ENCODE data around the gene IL27RA. TPM values are rescaled to one million over a fixed set of nuclear protein-coding genes. Genes with fewer than 3 reads are reported as not detected.
A peak's percentile ranks its signal among the peaks of the same experiment; 100 is the strongest.

The IL27RA gene
- total RNA-seq, 1 donor from 2014 or later, result not detected

DNA sequence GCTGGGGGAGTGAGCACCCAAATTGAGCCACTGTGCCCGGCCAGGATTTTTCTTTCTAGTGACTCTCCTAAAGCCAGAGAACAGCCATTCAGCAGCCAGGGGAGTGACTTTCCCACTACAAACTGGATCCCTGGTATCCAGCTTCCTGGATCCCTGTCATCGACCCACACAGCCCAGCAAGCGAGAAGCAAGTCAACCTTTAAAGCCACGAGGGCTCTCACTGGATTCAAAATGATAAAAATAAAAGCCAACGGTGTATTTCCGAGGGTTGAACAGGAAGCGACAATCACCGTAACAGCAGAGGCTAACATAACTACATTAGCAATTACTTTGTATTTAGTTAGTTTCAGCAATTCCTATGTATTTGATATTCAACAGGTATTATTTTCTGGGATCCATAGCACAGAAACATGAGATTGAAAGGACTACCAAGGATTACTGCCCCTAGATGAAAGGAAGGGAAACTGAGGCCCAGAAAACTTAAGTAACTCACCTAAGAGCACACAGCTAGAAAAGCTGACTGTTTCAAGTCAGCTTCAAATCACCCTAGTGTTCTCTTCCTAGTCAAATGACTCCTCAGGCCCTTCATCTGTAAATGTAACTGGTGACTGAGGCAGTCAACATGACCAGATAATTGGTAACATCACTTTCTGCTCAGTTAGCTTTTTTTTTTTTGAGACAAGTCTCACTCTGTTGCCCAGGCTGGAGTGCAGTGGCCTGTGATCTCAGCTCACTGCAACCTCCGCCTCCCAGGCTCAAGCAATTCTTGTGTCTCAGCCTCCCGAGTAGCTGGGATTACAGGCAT lies 28.1 kb upstream of the IL27RA start:
- H3K4me1 Mint-ChIP-seq (ENCODE audit: low read depth, unreplicated experiment), result no peaks in the 10 kb centered on the region
- H3K4me3 Mint-ChIP-seq (ENCODE audit: unreplicated experiment), result no peak overlapping the region
- peaks cover 10% of the 10 kb centered on the region for H3K27me3 Mint-ChIP-seq (ENCODE audit: unreplicated experiment)
- peaks cover 11% of the 10 kb centered on the region for H3K9me3 Mint-ChIP-seq (ENCODE audit: unreplicated experiment)
- DNase-seq, result no peak
- no peak overlapping the region for H3K27ac Mint-ChIP-seq (ENCODE audit: unreplicated experiment)
- TF ChIP-seq, protein P1, sequence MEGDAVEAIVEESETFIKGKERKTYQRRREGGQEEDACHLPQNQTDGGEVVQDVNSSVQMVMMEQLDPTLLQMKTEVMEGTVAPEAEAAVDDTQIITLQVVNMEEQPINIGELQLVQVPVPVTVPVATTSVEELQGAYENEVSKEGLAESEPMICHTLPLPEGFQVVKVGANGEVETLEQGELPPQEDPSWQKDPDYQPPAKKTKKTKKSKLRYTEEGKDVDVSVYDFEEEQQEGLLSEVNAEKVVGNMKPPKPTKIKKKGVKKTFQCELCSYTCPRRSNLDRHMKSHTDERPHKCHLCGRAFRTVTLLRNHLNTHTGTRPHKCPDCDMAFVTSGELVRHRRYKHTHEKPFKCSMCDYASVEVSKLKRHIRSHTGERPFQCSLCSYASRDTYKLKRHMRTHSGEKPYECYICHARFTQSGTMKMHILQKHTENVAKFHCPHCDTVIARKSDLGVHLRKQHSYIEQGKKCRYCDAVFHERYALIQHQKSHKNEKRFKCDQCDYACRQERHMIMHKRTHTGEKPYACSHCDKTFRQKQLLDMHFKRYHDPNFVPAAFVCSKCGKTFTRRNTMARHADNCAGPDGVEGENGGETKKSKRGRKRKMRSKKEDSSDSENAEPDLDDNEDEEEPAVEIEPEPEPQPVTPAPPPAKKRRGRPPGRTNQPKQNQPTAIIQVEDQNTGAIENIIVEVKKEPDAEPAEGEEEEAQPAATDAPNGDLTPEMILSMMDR (IDR thresholded peaks at IDR 0.05; ENCODE audit: partially characterized antibody, unreplicated experiment), result no peak
- H3K36me3 Mint-ChIP-seq (ENCODE audit: unreplicated experiment), result peaks cover 7% of the 10 kb centered on the region

DNA sequence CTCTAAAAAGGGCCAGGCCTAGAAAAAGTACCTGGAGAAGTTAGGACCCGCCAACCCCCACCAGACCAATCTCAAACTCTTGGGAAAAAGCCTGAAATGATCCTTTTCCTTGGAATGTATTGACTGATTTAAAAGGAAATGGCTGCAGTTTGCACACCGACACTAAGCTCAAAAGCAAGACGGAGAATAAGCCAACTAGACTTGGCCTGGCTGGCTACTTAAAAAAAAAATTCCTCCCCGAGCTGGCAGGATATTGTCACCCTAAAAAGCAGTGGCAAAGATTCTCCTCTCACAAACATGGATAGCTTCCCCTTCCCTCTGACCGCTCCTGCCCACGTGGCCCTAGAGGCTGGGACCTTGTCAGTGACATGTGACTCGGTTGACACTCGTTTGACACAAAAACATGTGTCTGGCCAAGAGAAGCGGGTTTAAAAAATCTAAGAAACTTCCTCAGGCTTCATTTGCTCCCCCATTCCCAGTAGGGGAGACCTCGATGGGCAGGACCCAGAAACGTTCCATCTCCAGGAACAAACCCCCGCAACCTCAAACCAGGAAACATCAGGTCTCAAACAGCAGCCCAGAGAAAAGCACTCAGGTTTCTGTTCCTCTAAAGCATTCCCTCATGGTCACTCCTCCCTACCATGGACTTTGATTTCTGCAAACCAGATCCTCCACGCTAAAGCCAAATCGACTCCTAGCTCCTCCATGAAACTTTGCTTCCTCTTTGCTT lies 26.8 kb upstream of the IL27RA start:
- TF ChIP-seq, protein P1 (IDR thresholded peaks at IDR 0.05; ENCODE audit: partially characterized antibody, unreplicated experiment), result no peak
- Mint-ChIP-seq H3K9me3 (ENCODE audit: unreplicated experiment) (peaks cover 11% of the 10 kb centered on the region), H3K27me3 (ENCODE audit: unreplicated experiment) (peaks cover 12% of the 10 kb centered on the region), H3K36me3 (ENCODE audit: unreplicated experiment) (no peaks in the 10 kb centered on the region), H3K4me1 (ENCODE audit: low read depth, unreplicated experiment) (no peaks in the 10 kb centered on the region), H3K27ac (ENCODE audit: unreplicated experiment) (peak overlapping the region; percentile 66), H3K4me3 (ENCODE audit: unreplicated experiment) (peak overlapping the region; percentile 69)
- no peak for DNase-seq

DNA sequence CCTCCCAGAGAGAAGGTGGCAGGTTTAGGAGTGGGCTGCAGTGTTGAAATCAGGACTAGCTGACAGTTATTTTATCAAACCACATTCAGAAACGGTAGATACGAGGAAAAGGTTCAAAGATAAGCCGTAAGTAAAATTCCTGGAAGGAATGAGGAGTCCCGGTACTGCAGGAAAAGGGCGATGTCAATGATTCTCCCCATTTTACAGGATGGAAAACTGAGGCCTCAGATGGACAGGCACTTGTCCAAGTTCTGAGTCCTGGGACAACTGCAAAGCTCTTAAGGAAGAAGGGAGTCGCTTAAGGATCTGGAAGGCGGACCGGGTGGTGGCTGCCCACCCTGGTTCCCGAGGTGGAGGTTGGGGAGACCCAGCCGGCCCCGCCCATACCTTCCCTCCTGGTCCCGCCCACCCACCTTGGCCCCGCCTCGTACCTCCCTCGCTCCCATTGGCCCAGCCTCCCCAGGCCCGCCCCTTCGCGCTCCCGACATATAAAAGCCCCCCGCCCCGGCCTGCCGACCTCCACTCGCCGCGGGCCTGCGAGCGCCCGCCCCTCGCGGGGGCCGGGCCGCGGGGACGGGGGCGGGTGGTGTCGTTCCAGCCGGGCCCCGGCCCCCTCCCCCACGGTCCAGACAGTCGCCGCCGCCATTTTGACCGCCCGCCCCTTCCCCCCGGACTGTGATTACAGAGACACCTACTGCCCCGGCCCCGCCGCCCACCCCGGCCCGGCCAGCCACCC lies 26.0 kb upstream of the IL27RA start:
- Mint-ChIP-seq H3K27me3 (ENCODE audit: unreplicated experiment) (peaks cover 12% of the 10 kb centered on the region), H3K27ac (ENCODE audit: unreplicated experiment) (peak overlapping the region; percentile 66), H3K36me3 (ENCODE audit: unreplicated experiment) (no peaks in the 10 kb centered on the region), H3K9me3 (ENCODE audit: unreplicated experiment) (peaks cover 11% of the 10 kb centered on the region), H3K4me1 (ENCODE audit: low read depth, unreplicated experiment) (no peaks in the 10 kb centered on the region), H3K4me3 (ENCODE audit: unreplicated experiment) (peak overlapping the region; percentile 69)
- TF ChIP-seq, protein P1 (IDR thresholded peaks at IDR 0.05; ENCODE audit: partially characterized antibody, unreplicated experiment), result no peak
- DNase-seq, result peak; percentile 96

DNA sequence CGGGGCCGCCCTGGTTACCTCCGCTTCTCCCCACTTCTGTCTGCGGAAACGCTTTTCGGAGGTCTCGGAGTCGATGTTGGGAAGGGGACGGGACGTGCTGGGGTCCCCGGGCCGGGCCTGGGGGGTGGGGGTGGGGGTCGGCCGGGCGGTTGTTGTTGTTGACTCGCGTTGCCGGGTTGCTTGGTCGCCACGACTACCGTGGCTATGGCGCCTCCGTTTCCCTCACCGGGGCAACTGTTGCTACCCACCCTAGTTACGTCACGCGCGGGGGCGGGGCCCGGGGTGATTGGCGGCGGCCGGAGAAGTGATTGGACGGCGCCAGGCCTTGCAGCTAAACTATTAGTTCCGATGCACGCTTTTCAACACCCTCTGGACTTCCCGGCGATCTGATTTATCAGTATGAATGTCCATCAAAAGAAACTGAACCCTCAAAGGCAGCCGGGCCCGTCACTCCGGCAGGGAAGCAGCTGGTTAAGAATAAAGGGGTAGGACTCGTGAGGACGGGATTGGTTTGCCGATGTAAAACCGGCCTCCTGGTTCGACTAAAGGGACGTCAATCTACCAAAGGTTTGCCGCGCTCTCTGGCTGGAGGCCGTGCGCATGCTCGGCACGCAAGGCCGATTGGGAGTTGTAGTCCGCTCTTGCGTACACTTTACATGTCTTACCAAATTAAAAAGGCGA lies 25.3 kb upstream of the IL27RA start, which contains the start of gene RFX1:
Gene RFX1, minus strand, starts transcription at position 236 of the 681 bp plus-strand sequence. CDS start 12,477 bp downstream, outside the sequence.
- H3K27me3 Mint-ChIP-seq (ENCODE audit: unreplicated experiment), result peaks cover 12% of the 10 kb centered on the region
- peaks cover 11% of the 10 kb centered on the region for H3K9me3 Mint-ChIP-seq (ENCODE audit: unreplicated experiment)
- H3K36me3 Mint-ChIP-seq (ENCODE audit: unreplicated experiment), result no peaks in the 10 kb centered on the region
- TF ChIP-seq, protein P1 (IDR thresholded peaks at IDR 0.05; ENCODE audit: partially characterized antibody, unreplicated experiment), result no peak
- peak within 1 kb of the TSS; percentile 99 for H3K27ac Mint-ChIP-seq (ENCODE audit: unreplicated experiment)
- DNase-seq, result peak; percentile 100
- no peaks in the 10 kb centered on the region for H3K4me1 Mint-ChIP-seq (ENCODE audit: low read depth, unreplicated experiment)
- H3K4me3 Mint-ChIP-seq (ENCODE audit: unreplicated experiment), result peak within 1 kb of the TSS; percentile 93
